Psoas muscle (tissue), 8 donors: ENCODE data around the gene LANCL2. TPM values are rescaled to one million over a fixed set of nuclear protein-coding genes. Genes with fewer than 3 reads are reported as not detected.

Experiments
- ATAC-seq, 4 donors: fragments of 200-7000 bp; cut with Tn5 transposase; one replicate each; pipeline ENCODE4 v1.9.1; 2020; ENCODE audit warnings: moderate library complexity in 3 of 4, mild to moderate bottlenecking in 2 of 4
- DNase-seq, 2 donors: peaks; one replicate each; pipeline ENCODE4 v3.0.0-alpha.2; 2020
- H3K27ac ChIP-seq: fragments of 200-600 bp; one replicate; pipeline ENCODE4 v1.8.0; 2022
- H3K27me3 ChIP-seq, 3 donors: fragments of 200-600 bp in 1 of 3; one replicate each; pipeline versions ENCODE4 v1.6.1 to v1.8.0; 2013 to 2022; ENCODE audit warnings: low read length in 2 of 3, mild to moderate bottlenecking in 2 of 3, moderate library complexity in 1 of 3; ENCODE audit not compliant: insufficient read depth in 3 of 3
- H3K36me3 ChIP-seq, 2 donors: fragments of 200-600 bp in 1 of 2; one replicate each; pipeline versions ENCODE4 v1.6.1 to v1.8.0; 2013 to 2022; ENCODE audit warnings: low read depth in 1 of 2, mild to moderate bottlenecking in 1 of 2, moderate library complexity in 1 of 2; ENCODE audit not compliant: insufficient read depth in 1 of 2
- H3K4me1 ChIP-seq: fragments of 200-600 bp; one replicate; pipeline ENCODE4 v1.8.0; 2022
- H3K4me3 ChIP-seq: fragments of 200-600 bp; one replicate; pipeline ENCODE4 v1.8.0; 2022; ENCODE audit warnings: mild to moderate bottlenecking
- H3K9me3 ChIP-seq: fragments of 200-600 bp; one replicate; pipeline ENCODE4 v1.8.0; 2022
- WGBS, 3 donors: extraction: QIAGEN DNeasy Blood & Tissue Kit; methylation state at CpG; one replicate each; pipeline versions ENCODE4 v1.1.6 to v1.1.7; 2013; 5-methylcytosine and 5-hydroxymethylcytosine counted together
- intact Hi-C, 2 donors: fragments of 100-400 bp; cut with DNase I; formaldehyde crosslinking; loops; one replicate each; pipeline versions ENCODE4 v1.11.0 to v1.14.2; 2022
- polyA plus RNA-seq, 3 donors: library from polyadenylated mRNA; stranded (reverse); fragments of 200-250 nt; gene quantifications; one replicate each; pipeline ENCODE4 v1.2.3, GENCODE V29; 2013
- total RNA-seq, 4 donors: library from RNA; stranded (reverse); fragmentation: NEBNext Ultra II Directional in 2 of 4; extraction: Animal tissue kit (Norgen Biotek cat#: 25700) in 2 of 4; gene quantifications; one replicate each; pipeline versions ENCODE4 v1.2.1 to v1.2.4, GENCODE V29; 2021 to 2023
- TF ChIP-seq, protein P1 (sequence below): fragments of 200-600 bp; IDR thresholded peaks from one replicate; pipeline ENCODE4 v1.8.0; 2022; ENCODE audit warnings: antibody characterized with exemption
- donor health status: healthy with polysubstance abuse.
- donor health status: DM: no; HTN: no; CAD: no; lungs with moderate emphysema.
- donor health status: Bipolar disorder and iron deficiency.
- donor health status: healthy.
- donor health status: DM: yes; HTN: yes; CAD: no.
- donor health status: DM: no; HTN: no; CAD: no.
- donor health status: DM: no; HTN: no; CAD: no.
- donor health status: DM: yes; HTN: yes; CAD: no.

LANCL2 gene
- total and polyA plus RNA-seq, 7 donors = 5.4 to 16.9 (median 9.6) TPM

DNA sequence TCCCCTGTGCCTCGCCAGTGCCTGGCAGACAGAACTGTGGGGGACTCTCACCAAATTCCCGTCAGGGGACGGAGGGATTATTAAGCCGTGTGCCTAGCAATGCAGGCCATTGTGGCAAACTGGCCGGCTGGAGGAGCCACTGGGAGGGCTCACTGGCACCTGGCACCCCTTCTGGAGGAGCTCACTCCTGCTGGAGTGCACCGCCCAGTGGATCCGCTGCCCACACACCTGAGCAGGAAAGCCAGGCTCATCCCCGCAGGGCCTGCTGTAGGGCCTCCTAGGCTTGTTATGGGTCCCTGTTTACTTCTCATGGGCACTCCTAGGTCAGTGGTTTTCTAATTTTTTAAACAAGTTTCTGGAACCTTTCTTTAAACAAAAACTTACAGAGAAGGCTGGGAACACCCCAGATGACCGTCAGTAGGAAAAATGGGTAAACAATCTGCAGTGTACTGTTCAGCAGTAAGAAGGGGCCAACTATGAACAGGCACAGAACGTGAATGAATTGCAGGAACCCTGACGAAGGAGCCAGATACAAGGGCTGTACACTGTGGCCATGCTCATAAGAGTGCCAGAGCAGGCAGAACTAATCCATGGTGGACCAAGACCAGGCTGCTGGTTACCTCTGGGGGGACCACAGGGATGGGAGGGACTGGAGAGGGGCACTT is 64.8 kb downstream of the LANCL2 start:
- Histone ChIP-seq H3K36me3 (peaks cover 3 to 31% of the 10 kb centered on the region in 2 donors), H3K27ac (no peak overlapping the region), H3K4me1 (no peaks in the 10 kb centered on the region), H3K27me3 (no peaks in the 10 kb centered on the region), H3K4me3 (no peak overlapping the region), H3K9me3 (no peaks in the 10 kb centered on the region)
- intact Hi-C loops = loop anchor here (5.0 to 10.0 kb wide), 3 partner anchors 165 to 645 kb away; no protein-coding TSS in a partner anchor
- TF ChIP-seq, protein P1, sequence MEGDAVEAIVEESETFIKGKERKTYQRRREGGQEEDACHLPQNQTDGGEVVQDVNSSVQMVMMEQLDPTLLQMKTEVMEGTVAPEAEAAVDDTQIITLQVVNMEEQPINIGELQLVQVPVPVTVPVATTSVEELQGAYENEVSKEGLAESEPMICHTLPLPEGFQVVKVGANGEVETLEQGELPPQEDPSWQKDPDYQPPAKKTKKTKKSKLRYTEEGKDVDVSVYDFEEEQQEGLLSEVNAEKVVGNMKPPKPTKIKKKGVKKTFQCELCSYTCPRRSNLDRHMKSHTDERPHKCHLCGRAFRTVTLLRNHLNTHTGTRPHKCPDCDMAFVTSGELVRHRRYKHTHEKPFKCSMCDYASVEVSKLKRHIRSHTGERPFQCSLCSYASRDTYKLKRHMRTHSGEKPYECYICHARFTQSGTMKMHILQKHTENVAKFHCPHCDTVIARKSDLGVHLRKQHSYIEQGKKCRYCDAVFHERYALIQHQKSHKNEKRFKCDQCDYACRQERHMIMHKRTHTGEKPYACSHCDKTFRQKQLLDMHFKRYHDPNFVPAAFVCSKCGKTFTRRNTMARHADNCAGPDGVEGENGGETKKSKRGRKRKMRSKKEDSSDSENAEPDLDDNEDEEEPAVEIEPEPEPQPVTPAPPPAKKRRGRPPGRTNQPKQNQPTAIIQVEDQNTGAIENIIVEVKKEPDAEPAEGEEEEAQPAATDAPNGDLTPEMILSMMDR = no peak
- no peak for ATAC-seq
- 60 to 81% (median 61%) methylated on average over 11 of the region's 11 CpGs for WGBS, 3 donors
- no peak for DNase-seq

- H3K36me3 ChIP-seq = peaks cover 0 to 17% of the 10 kb centered on the region in 2 donors
- no peaks in the 10 kb centered on the region for H3K4me1 ChIP-seq
- ATAC-seq (no peak), DNase-seq (no peak)
- H3K27ac ChIP-seq = no peak overlapping the region
- H3K4me3 ChIP-seq = no peak overlapping the region
- H3K9me3 ChIP-seq = no peaks in the 10 kb centered on the region
- intact Hi-C loops = loop anchor here (5.0 to 10.0 kb wide), 3 partner anchors 163 to 643 kb away; no protein-coding TSS in a partner anchor
- H3K27me3 ChIP-seq = no peaks in the 10 kb centered on the region
- 35 to 49% (median 36%) methylated on average over 2 of the region's 2 CpGs for WGBS, 3 donors
- TF ChIP-seq, protein P1 = no peak
Measured at GRCh38 chr7:55431898-55432297, 66.8 kb downstream of the LANCL2 start.

DNA sequence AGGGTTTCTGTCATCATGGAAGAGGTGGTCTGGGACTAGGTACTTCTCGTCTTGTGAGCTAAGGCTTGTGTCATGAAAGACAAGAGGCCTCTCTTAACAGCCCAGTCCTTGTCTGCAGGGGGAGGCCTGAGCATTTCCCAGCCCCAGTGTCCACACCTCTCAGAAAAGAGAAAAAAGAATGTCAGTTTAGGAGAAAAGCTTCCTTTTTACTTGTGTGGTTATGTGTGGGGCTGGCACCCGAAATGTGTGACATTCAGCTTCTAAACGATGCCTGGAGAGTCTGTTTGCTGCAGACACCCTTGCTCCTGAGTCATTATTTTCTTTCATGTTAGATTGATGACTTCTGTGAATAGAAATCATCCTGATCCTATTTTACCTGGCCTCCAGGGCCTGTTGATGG is 67.4 kb downstream of the LANCL2 start:
- whole genome bisulfite sequencing, 3 donors = 70 to 75% (median 72%) methylated on average over 3 of the region's 3 CpGs
- Histone ChIP-seq H3K27ac (no peak overlapping the region), H3K27me3 (no peaks in the 10 kb centered on the region), H3K4me1 (no peaks in the 10 kb centered on the region), H3K4me3 (no peak overlapping the region), H3K36me3 (peaks cover 0 to 17% of the 10 kb centered on the region in 2 donors), H3K9me3 (no peaks in the 10 kb centered on the region)
- no peak for DNase-seq
- intact Hi-C loops = loop anchor here (5.0 to 10.0 kb wide), 3 partner anchors 162 to 642 kb away; no protein-coding TSS in a partner anchor
- no peak for ATAC-seq
- TF ChIP-seq, protein P1 = no peak

DNA sequence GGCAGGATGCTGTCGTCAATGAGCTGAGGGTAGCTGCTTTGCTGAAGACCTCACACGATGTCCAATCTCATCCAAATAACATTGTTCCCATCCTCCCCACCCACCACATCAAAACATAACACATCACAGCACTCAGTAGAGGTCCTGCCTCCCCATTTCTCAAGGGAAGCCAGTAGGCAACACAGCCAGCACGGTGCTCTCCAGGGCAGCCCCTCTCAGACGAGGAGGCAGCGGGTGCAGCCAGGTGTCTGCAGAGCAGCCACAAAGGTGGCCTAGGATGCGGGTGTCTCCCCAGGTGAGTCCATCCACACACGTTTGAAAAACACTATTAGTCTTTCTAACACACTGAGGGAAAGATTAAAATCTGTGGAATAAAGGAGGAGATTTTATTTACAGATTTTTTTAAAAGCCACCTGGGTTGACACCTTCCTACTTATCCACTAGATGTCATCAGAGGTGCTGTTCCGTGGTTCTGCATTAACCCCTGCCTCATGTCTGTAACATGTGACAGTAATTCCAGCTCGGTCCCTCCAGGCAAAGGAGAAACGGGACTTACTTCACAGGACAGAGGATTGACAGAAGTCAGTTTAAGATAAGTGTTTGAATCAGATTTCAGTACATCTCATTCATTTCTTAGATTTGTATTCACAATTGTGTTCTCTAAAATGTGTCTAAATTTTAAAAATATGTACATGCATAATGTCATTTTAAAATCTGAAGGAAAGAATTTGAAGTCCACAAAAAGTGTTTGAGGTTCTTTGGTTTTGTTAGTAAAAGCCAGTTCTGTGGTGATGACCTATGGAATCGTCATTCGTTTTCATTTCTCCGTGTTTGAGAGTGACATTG is 68.0 kb downstream of the LANCL2 start:
- ATAC-seq = peak; percentile 72 to 84 (median 78)
- no peaks in the 10 kb centered on the region for H3K9me3 ChIP-seq
- H3K4me3 ChIP-seq = no peak overlapping the region
- intact Hi-C loops = loop anchor here (5.0 to 10.0 kb wide), 3 partner anchors 162 to 642 kb away; no protein-coding TSS in a partner anchor
- no peaks in the 10 kb centered on the region for H3K4me1 ChIP-seq
- WGBS, 3 donors = 60 to 62% (median 62%) methylated on average over 13 of the region's 13 CpGs
- peaks cover 0 to 17% of the 10 kb centered on the region in 2 donors for H3K36me3 ChIP-seq
- TF ChIP-seq, protein P1 = peak; percentile 57
- no peak overlapping the region for H3K27ac ChIP-seq
- no peak for DNase-seq
- no peaks in the 10 kb centered on the region for H3K27me3 ChIP-seq
